ENCODE data around the gene DUSP28. TPM values are rescaled to one million over a fixed set of nuclear protein-coding genes. Genes with fewer than 3 reads are reported as not detected.

The DUSP28 gene
- total RNA-seq, 1 experiment from 2014 or later: 2.5 TPM

GRCh38 chr2:240589375-240589774, 29.2 kb downstream of the DUSP28 start:
- H3K4me3 ChIP-seq (ENCODE audit: insufficient read depth, low read depth, low read length): no peak overlapping the region
- H3K36me3 ChIP-seq (replicated peaks; ENCODE audit: control insufficient read depth, insufficient read depth, low read length): peaks cover 5% of the 10 kb centered on the region
- DNase-seq: no peak
- no peaks in the 10 kb centered on the region for H3K27me3 ChIP-seq (ENCODE audit: control insufficient read depth, insufficient read depth, low read length)

- H3K36me3 ChIP-seq (replicated peaks; ENCODE audit: control insufficient read depth, insufficient read depth, low read length): peaks cover 4% of the 10 kb centered on the region
- DNase-seq: no peak
- no peaks in the 10 kb centered on the region for H3K27me3 ChIP-seq (ENCODE audit: control insufficient read depth, insufficient read depth, low read length)
- no peak overlapping the region for H3K4me3 ChIP-seq (ENCODE audit: insufficient read depth, low read depth, low read length)
Measured at GRCh38 chr2:240589850-240590525, 29.8 kb downstream of the DUSP28 start.

- H3K36me3 ChIP-seq (replicated peaks; ENCODE audit: control insufficient read depth, insufficient read depth, low read length): peaks cover 3% of the 10 kb centered on the region
- no peaks in the 10 kb centered on the region for H3K27me3 ChIP-seq (ENCODE audit: control insufficient read depth, insufficient read depth, low read length)
- DNase-seq: no peak
- no peak overlapping the region for H3K4me3 ChIP-seq (ENCODE audit: insufficient read depth, low read depth, low read length)
Measured at GRCh38 chr2:240590681-240591111, 30.5 kb downstream of the DUSP28 start.

- DNase-seq: no peak
- Histone ChIP-seq H3K36me3 (replicated peaks; ENCODE audit: control insufficient read depth, insufficient read depth, low read length) (peaks cover 3% of the 10 kb centered on the region), H3K4me3 (ENCODE audit: insufficient read depth, low read depth, low read length) (no peak overlapping the region), H3K27me3 (ENCODE audit: control insufficient read depth, insufficient read depth, low read length) (no peaks in the 10 kb centered on the region)
Measured at GRCh38 chr2:240591226-240591625, 31.1 kb downstream of the DUSP28 start.

- Histone ChIP-seq H3K27me3 (ENCODE audit: control insufficient read depth, insufficient read depth, low read length) (no peaks in the 10 kb centered on the region), H3K4me3 (ENCODE audit: insufficient read depth, low read depth, low read length) (no peak overlapping the region), H3K36me3 (replicated peaks; ENCODE audit: control insufficient read depth, insufficient read depth, low read length) (peaks cover 3% of the 10 kb centered on the region)
- no peak for DNase-seq
Measured at GRCh38 chr2:240591784-240592183, 31.6 kb downstream of the DUSP28 start.

GRCh38 chr2:240593026-240593702, 33.0 kb downstream of the DUSP28 start:
- H3K27me3 ChIP-seq (ENCODE audit: control insufficient read depth, insufficient read depth, low read length): no peaks in the 10 kb centered on the region
- H3K36me3 ChIP-seq (replicated peaks; ENCODE audit: control insufficient read depth, insufficient read depth, low read length): peaks cover 3% of the 10 kb centered on the region
- peak; percentile 45 for DNase-seq
- H3K4me3 ChIP-seq (ENCODE audit: insufficient read depth, low read depth, low read length): no peak overlapping the region

- peaks cover 3% of the 10 kb centered on the region for H3K36me3 ChIP-seq (replicated peaks; ENCODE audit: control insufficient read depth, insufficient read depth, low read length)
Measured at GRCh38 chr2:240593703-240594451, 33.7 kb downstream of the DUSP28 start.

GRCh38 chr2:240594511-240595380, 34.6 kb downstream of the DUSP28 start:
- Histone ChIP-seq H3K27me3 (ENCODE audit: control insufficient read depth, insufficient read depth, low read length) (no peaks in the 10 kb centered on the region), H3K36me3 (replicated peaks; ENCODE audit: control insufficient read depth, insufficient read depth, low read length) (peaks cover 3% of the 10 kb centered on the region), H3K4me3 (ENCODE audit: insufficient read depth, low read depth, low read length) (no peak overlapping the region)
- no peak for DNase-seq

More at GRCh38 chr2:240593703-240594451, 33.7 kb downstream of the DUSP28 start:
- no peaks in the 10 kb centered on the region for H3K27me3 ChIP-seq (ENCODE audit: control insufficient read depth, insufficient read depth, low read length)
- DNase-seq: peak; percentile 56
- no peak overlapping the region for H3K4me3 ChIP-seq (ENCODE audit: insufficient read depth, low read depth, low read length)

GRCh38 chr2:240595381-240596079, 35.4 kb downstream of the DUSP28 start:
- no peaks in the 10 kb centered on the region for H3K27me3 ChIP-seq (ENCODE audit: control insufficient read depth, insufficient read depth, low read length)
- no peak overlapping the region for H3K4me3 ChIP-seq (ENCODE audit: insufficient read depth, low read depth, low read length)
- peaks cover 5% of the 10 kb centered on the region for H3K36me3 ChIP-seq (replicated peaks; ENCODE audit: control insufficient read depth, insufficient read depth, low read length)
- peak; percentile 94 for DNase-seq

GRCh38 chr2:240596080-240596460, 35.9 kb downstream of the DUSP28 start:
- DNase-seq: peak; percentile 60

GRCh38 chr2:240596491-240596931, 36.4 kb downstream of the DUSP28 start:
- peak; percentile 60 for DNase-seq
- H3K36me3 ChIP-seq (replicated peaks; ENCODE audit: control insufficient read depth, insufficient read depth, low read length): peaks cover 2% of the 10 kb centered on the region
- H3K4me3 ChIP-seq (ENCODE audit: insufficient read depth, low read depth, low read length): no peak overlapping the region
- H3K27me3 ChIP-seq (ENCODE audit: control insufficient read depth, insufficient read depth, low read length): no peaks in the 10 kb centered on the region

More at GRCh38 chr2:240596080-240596460, 35.9 kb downstream of the DUSP28 start:
- Histone ChIP-seq H3K36me3 (replicated peaks; ENCODE audit: control insufficient read depth, insufficient read depth, low read length) (peaks cover 4% of the 10 kb centered on the region), H3K27me3 (ENCODE audit: control insufficient read depth, insufficient read depth, low read length) (no peaks in the 10 kb centered on the region), H3K4me3 (ENCODE audit: insufficient read depth, low read depth, low read length) (no peak overlapping the region)

GRCh38 chr2:240597054-240597418, 36.9 kb downstream of the DUSP28 start:
- no peaks in the 10 kb centered on the region for H3K27me3 ChIP-seq (ENCODE audit: control insufficient read depth, insufficient read depth, low read length)
- DNase-seq: peak; percentile 40
- H3K4me3 ChIP-seq (ENCODE audit: insufficient read depth, low read depth, low read length): no peak overlapping the region
- H3K36me3 ChIP-seq (replicated peaks; ENCODE audit: control insufficient read depth, insufficient read depth, low read length): peaks cover 2% of the 10 kb centered on the region

- Histone ChIP-seq H3K4me3 (ENCODE audit: insufficient read depth, low read depth, low read length) (no peak overlapping the region), H3K27me3 (ENCODE audit: control insufficient read depth, insufficient read depth, low read length) (no peaks in the 10 kb centered on the region), H3K36me3 (replicated peaks; ENCODE audit: control insufficient read depth, insufficient read depth, low read length) (peaks cover 2% of the 10 kb centered on the region)
- DNase-seq: peak; percentile 53
Measured at GRCh38 chr2:240597419-240598181, 37.4 kb downstream of the DUSP28 start.

Data from H7 (cell line).